ENCODE results near the gene DAG1. TPM values are rescaled to one million over a fixed set of nuclear protein-coding genes. Genes with fewer than 3 reads are reported as not detected.
A peak's percentile ranks its signal among the peaks of the same experiment; 100 is the strongest.

The DAG1 gene
- total RNA-seq: 100 to 1,000 TPM; 145 to 176 TPM
- 65.6 TPM for polyA plus RNA-seq (2013, experiment 1 of 2)
- polyA plus RNA-seq (2013, experiment 2 of 2): 69.3 TPM
- long read RNA-seq, experiment 1, full-length matches to known transcripts: 6 of 43 reads
- long read RNA-seq, experiment 1, partial matches to known transcripts: 0 of 43 reads
- long read RNA-seq, experiment 1, other reads (novel, unspliced or antisense): 37 of 43 reads
- long read RNA-seq, experiment 2, full-length matches to known transcripts: 189 of 271 reads
- long read RNA-seq, experiment 2, partial matches to known transcripts: 0 of 271 reads
- long read RNA-seq, experiment 2, other reads (novel, unspliced or antisense): 82 of 271 reads
- long read RNA-seq, experiment 3, full-length matches to known transcripts: 41 of 88 reads
- long read RNA-seq, experiment 3, partial matches to known transcripts: 0 of 88 reads
- long read RNA-seq, experiment 3, other reads (novel, unspliced or antisense): 47 of 88 reads
- long read RNA-seq, experiment 4, partial matches to known transcripts: 0 of 17 reads
- long read RNA-seq, experiment 4, other reads (novel, unspliced or antisense): 17 of 17 reads

- Mint-ChIP-seq H3K4me1 (peaks cover 36% of the 10 kb centered on the region), H3K4me3 (peak within 1 kb of the TSS; percentile 85)
- H3K4me1 ChIP-seq (ENCODE audit: control insufficient read depth, insufficient read depth, low read length): peaks cover 20% of the 10 kb centered on the region
Measured at GRCh38 chr3:49469936-49470713, at the start of gene DAG1. Gene DAG1, plus strand, starts transcription at chr3:49470267. Its CDS starts 40,268 bp downstream, at chr3:49510535.

DNA sequence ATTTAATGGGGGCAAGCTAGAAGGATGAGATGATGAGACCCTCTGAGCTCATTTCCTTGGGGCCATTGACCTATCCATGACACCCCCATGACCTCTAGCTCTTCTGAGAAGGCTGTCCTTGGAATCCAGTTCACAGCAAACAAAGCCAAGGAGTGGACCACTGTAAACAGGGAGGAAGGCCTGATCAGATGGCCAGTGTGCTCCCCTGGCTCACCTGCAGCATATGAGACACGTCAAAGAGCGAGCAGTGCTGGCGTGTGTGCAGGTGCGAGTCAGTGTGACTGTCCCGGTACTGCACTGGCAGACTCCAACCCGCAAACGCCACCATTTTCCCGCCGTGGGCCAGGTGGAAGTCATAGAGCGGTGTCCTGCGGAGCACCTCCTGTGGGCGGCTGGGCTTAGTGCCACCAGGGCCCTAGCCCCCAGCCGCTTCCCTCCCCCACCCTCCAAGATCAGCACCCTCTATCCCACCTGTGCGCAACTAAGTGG is 48.1 kb upstream of the DAG1 start:
- Mint-ChIP-seq H3K4me3 (peak overlapping the region; percentile 91), H3K27me3 (ENCODE audit: insufficient read depth) (peaks cover 1% of the 10 kb centered on the region), H3K9me3 (no peaks in the 10 kb centered on the region), H3K4me1 (peaks cover 19% of the 10 kb centered on the region), H3K27ac (peak overlapping the region; percentile 96), H3K36me3 (ENCODE audit: low read depth) (peaks cover 24% of the 10 kb centered on the region)
- peak overlapping the region; percentile 81 for H3K4me3 ChIP-seq (ENCODE audit: low read length)
- WGBS, 2 experiments (ENCODE audit: insufficient coverage in 1 of 2, insufficient read length in 1 of 2): 23 to 41% methylated on average over 4 to 14 of the region's 14 CpGs
- no peak for DNase-seq
- no peaks in the 10 kb centered on the region for H3K27me3 ChIP-seq (ENCODE audit: control insufficient read depth, insufficient read depth, low read length, poor library complexity, severe bottlenecking)
- peaks cover 3% of the 10 kb centered on the region for H3K4me1 ChIP-seq (ENCODE audit: control insufficient read depth, insufficient read depth, low read length)
- H3K27ac ChIP-seq (ENCODE audit: low read depth, low read length): no peak overlapping the region
- peak overlapping the region; percentile 52 for H3K9ac ChIP-seq (ENCODE audit: extremely low read depth, low read length, poor library complexity, severe bottlenecking)
- TF ChIP-seq, protein P1, sequence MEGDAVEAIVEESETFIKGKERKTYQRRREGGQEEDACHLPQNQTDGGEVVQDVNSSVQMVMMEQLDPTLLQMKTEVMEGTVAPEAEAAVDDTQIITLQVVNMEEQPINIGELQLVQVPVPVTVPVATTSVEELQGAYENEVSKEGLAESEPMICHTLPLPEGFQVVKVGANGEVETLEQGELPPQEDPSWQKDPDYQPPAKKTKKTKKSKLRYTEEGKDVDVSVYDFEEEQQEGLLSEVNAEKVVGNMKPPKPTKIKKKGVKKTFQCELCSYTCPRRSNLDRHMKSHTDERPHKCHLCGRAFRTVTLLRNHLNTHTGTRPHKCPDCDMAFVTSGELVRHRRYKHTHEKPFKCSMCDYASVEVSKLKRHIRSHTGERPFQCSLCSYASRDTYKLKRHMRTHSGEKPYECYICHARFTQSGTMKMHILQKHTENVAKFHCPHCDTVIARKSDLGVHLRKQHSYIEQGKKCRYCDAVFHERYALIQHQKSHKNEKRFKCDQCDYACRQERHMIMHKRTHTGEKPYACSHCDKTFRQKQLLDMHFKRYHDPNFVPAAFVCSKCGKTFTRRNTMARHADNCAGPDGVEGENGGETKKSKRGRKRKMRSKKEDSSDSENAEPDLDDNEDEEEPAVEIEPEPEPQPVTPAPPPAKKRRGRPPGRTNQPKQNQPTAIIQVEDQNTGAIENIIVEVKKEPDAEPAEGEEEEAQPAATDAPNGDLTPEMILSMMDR (conservative IDR thresholded peaks at IDR 0.05): no peak
- H3K36me3 ChIP-seq (ENCODE audit: control insufficient read depth, insufficient read depth, low read length): no peaks in the 10 kb centered on the region
- no peaks in the 10 kb centered on the region for H3K9me3 ChIP-seq (ENCODE audit: control insufficient read depth, low read length)

More at GRCh38 chr3:49469936-49470713, at the start of gene DAG1:
- WGBS, 2 experiments (ENCODE audit: insufficient coverage in 1 of 2, insufficient read length in 1 of 2): 0% methylated on average over 29 to 108 of the region's 108 CpGs
- TF ChIP-seq, protein P1 (conservative IDR thresholded peaks at IDR 0.05): no peak
- peak within 1 kb of the TSS; percentile 99 for H3K4me3 ChIP-seq (ENCODE audit: low read length)
- H3K36me3 Mint-ChIP-seq (ENCODE audit: low read depth): peaks cover 21% of the 10 kb centered on the region
- peak within 1 kb of the TSS; percentile 99 for H3K27ac Mint-ChIP-seq
- H3K27me3 ChIP-seq (ENCODE audit: control insufficient read depth, insufficient read depth, low read length, poor library complexity, severe bottlenecking): no peaks in the 10 kb centered on the region
- H3K9ac ChIP-seq (ENCODE audit: extremely low read depth, low read length, poor library complexity, severe bottlenecking): peak within 1 kb of the TSS; percentile 81
- no peaks in the 10 kb centered on the region for H3K9me3 ChIP-seq (ENCODE audit: control insufficient read depth, low read length)
- H3K9me3 Mint-ChIP-seq: no peaks in the 10 kb centered on the region
- DNase-seq: peak; percentile 99
- H3K36me3 ChIP-seq (ENCODE audit: control insufficient read depth, insufficient read depth, low read length): peaks cover 13% of the 10 kb centered on the region
- peak within 1 kb of the TSS; percentile 94 for H3K27ac ChIP-seq (ENCODE audit: low read depth, low read length)
- no peaks in the 10 kb centered on the region for H3K27me3 Mint-ChIP-seq (ENCODE audit: insufficient read depth)
